ENCODE results near the gene TRPC1. TPM values are rescaled to one million over a fixed set of nuclear protein-coding genes. Genes with fewer than 3 reads are reported as not detected.

The TRPC1 gene
- total RNA-seq, 1 experiment from 2014 or later = 29.6 TPM

DNA sequence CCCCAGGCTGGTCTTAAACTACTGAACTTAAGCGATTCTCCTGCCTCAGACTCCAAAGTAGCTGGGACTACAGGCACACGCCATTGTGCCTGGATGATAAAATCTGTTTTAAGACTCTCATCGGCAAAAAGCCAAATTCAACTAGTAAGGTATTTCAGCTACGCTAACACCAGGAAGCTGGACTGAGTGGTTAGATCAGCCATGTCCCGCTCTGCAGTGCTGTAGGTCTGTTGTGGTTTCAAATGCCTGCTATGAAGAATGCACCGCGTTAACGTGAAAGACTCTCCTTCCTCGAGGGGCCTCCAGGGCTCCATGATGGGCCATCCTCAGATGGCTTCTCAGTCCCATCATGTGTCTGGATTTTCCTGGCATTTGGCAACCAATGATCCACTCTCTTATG lies 94.8 kb downstream of the TRPC1 start:
- in situ Hi-C loops (cut with HindIII; ENCODE audit: low pct_unique_long_range_greater_than_20kb, low sequenced_read_pairs) = no loop called here
- POLR2A ChIA-PET = interaction anchor here (0.9 kb wide), 1 partner anchor 12 kb away, joined by 3 read pairs; no protein-coding TSS in a partner anchor
- BruUV-seq (replicated peaks) = no TSS peak

DNA sequence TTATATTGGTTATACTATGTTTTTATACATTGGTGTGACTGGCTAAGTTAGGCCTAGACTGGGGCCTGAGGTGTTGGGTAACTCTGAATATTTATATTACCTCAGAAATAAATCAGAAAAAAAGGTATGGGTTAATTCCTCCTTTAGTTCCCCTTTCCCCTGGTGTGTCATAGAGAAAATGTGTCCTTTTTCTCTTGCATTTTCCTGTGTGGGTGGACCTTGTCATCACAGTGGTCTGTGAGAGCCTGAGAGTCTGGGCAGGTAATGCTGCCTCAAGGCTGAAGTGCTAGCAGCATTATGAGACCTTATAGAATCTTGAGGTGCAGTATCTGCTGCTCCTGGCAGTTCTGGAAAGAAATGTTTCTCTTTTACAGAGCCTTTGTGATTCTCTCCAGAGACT lies 95.3 kb downstream of the TRPC1 start:
- H3K27me3 ChIP-seq (ENCODE audit: control insufficient read depth, insufficient read depth, low read length) = no peaks in the 10 kb centered on the region
- DNase-seq (ENCODE audit: low read depth, low spot score) (no peak), ATAC-seq (no peak)
- no peaks in the 10 kb centered on the region for H3K36me3 ChIP-seq (ENCODE audit: control insufficient read depth, insufficient read depth, low read length)
- intact Hi-C loops (cut with micrococcal nuclease; ENCODE audit: unreplicated experiment) (no loop called here), in situ Hi-C loops (cut with HindIII; ENCODE audit: low pct_unique_long_range_greater_than_20kb, low sequenced_read_pairs) (no loop called here)
- BruUV-seq (replicated peaks) = no TSS peak
- H3K4me1 ChIP-seq (ENCODE audit: control insufficient read depth, insufficient read depth, low read length) = no peaks in the 10 kb centered on the region
- CTCF ChIA-PET = no interaction called here
- POLR2A ChIA-PET = no interaction called here
- H3K27ac ChIP-seq (ENCODE audit: low read length) = no peak overlapping the region
- no peaks in the 10 kb centered on the region for H3K9me3 ChIP-seq (ENCODE audit: control insufficient read depth, insufficient read depth, low read depth, low read length)
- TF ChIP-seq POLR2AphosphoS5 (IDR thresholded peaks at IDR 0.05; ENCODE audit: low read depth, low read length) = no peak
- TF ChIP-seq SIN3A (IDR thresholded peaks at IDR 0.05; ENCODE audit: borderline replicate concordance, insufficient read depth, low read depth, low read length) = no peak
- TF ChIP-seq, protein P1, sequence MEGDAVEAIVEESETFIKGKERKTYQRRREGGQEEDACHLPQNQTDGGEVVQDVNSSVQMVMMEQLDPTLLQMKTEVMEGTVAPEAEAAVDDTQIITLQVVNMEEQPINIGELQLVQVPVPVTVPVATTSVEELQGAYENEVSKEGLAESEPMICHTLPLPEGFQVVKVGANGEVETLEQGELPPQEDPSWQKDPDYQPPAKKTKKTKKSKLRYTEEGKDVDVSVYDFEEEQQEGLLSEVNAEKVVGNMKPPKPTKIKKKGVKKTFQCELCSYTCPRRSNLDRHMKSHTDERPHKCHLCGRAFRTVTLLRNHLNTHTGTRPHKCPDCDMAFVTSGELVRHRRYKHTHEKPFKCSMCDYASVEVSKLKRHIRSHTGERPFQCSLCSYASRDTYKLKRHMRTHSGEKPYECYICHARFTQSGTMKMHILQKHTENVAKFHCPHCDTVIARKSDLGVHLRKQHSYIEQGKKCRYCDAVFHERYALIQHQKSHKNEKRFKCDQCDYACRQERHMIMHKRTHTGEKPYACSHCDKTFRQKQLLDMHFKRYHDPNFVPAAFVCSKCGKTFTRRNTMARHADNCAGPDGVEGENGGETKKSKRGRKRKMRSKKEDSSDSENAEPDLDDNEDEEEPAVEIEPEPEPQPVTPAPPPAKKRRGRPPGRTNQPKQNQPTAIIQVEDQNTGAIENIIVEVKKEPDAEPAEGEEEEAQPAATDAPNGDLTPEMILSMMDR (IDR thresholded peaks at IDR 0.05) = no peak
- TF ChIP-seq TCF7L2 (IDR thresholded peaks at IDR 0.05; ENCODE audit: low read depth, low read length) = no peak
- TF ChIP-seq, protein P2, sequence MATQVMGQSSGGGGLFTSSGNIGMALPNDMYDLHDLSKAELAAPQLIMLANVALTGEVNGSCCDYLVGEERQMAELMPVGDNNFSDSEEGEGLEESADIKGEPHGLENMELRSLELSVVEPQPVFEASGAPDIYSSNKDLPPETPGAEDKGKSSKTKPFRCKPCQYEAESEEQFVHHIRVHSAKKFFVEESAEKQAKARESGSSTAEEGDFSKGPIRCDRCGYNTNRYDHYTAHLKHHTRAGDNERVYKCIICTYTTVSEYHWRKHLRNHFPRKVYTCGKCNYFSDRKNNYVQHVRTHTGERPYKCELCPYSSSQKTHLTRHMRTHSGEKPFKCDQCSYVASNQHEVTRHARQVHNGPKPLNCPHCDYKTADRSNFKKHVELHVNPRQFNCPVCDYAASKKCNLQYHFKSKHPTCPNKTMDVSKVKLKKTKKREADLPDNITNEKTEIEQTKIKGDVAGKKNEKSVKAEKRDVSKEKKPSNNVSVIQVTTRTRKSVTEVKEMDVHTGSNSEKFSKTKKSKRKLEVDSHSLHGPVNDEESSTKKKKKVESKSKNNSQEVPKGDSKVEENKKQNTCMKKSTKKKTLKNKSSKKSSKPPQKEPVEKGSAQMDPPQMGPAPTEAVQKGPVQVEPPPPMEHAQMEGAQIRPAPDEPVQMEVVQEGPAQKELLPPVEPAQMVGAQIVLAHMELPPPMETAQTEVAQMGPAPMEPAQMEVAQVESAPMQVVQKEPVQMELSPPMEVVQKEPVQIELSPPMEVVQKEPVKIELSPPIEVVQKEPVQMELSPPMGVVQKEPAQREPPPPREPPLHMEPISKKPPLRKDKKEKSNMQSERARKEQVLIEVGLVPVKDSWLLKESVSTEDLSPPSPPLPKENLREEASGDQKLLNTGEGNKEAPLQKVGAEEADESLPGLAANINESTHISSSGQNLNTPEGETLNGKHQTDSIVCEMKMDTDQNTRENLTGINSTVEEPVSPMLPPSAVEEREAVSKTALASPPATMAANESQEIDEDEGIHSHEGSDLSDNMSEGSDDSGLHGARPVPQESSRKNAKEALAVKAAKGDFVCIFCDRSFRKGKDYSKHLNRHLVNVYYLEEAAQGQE (IDR thresholded peaks at IDR 0.05; ENCODE audit: insufficient read depth in 1 of 2, low read depth in 2 of 2, low read length in 1 of 2) = no peak
- no peak overlapping the region for H3K4me3 ChIP-seq (ENCODE audit: low read depth in 2 of 2, low read length in 2 of 2)

More for the DNA sequence above, 94.8 kb downstream of the TRPC1 start:
- no peak overlapping the region for H3K27ac ChIP-seq (ENCODE audit: low read length)
- no peaks in the 10 kb centered on the region for H3K9me3 ChIP-seq (ENCODE audit: control insufficient read depth, insufficient read depth, low read depth, low read length)
- H3K27me3 ChIP-seq (ENCODE audit: control insufficient read depth, insufficient read depth, low read length) = no peaks in the 10 kb centered on the region
- H3K4me1 ChIP-seq (ENCODE audit: control insufficient read depth, insufficient read depth, low read length) = no peaks in the 10 kb centered on the region
- ATAC-seq (no peak), DNase-seq (ENCODE audit: low read depth, low spot score) (no peak)
- H3K36me3 ChIP-seq (ENCODE audit: control insufficient read depth, insufficient read depth, low read length) = no peaks in the 10 kb centered on the region
- intact Hi-C loops (cut with micrococcal nuclease; ENCODE audit: unreplicated experiment) = no loop called here
- no peak for TF ChIP-seq SIN3A (IDR thresholded peaks at IDR 0.05; ENCODE audit: borderline replicate concordance, insufficient read depth, low read depth, low read length)
- TF ChIP-seq, protein P2 (IDR thresholded peaks at IDR 0.05; ENCODE audit: insufficient read depth in 1 of 2, low read depth in 2 of 2, low read length in 1 of 2) = no peak
- TF ChIP-seq, protein P1 (IDR thresholded peaks at IDR 0.05) = no peak
- TF ChIP-seq TCF7L2 (IDR thresholded peaks at IDR 0.05; ENCODE audit: low read depth, low read length) = no peak
- H3K4me3 ChIP-seq (ENCODE audit: low read depth in 2 of 2, low read length in 2 of 2) = no peak overlapping the region
- CTCF ChIA-PET = interaction anchor here (2.4 kb wide), 1 partner anchor 10 kb away, joined by 8 read pairs; no protein-coding TSS in a partner anchor

All from Panc1 (cell line).